GM23338 (cell line): Measurements from ENCODE around the gene CYP24A1. TPM values are rescaled to one million over a fixed set of nuclear protein-coding genes. Genes with fewer than 3 reads are reported as not detected.

Experiments
- ATAC-seq: fragments of 200-7000 bp; cut with Tn5 transposase; 3 replicates; pipeline ENCODE4 v1.9.1; 2020
- DNase-seq: peaks from one replicate; pipeline ENCODE4 v3.0.0-alpha.2; 2015; ENCODE audit warnings: low spot score
- H2AFZ ChIP-seq: fragments of 200-600 bp; sonication (generic); 2 replicates; pipeline ENCODE4 v1.8.0; 2016; ENCODE audit warnings: antibody characterized with exemption, mild to moderate bottlenecking, moderate library complexity
- H3F3A ChIP-seq: fragments of 200-600 bp; sonication (generic); replicated peaks from 2 replicates; pipeline ENCODE4 v1.8.0; 2017; ENCODE audit warnings: antibody characterized with exemption, mixed run types, low read depth
- H3K27ac ChIP-seq: fragments of 200-600 bp; sonication (generic); 2 replicates; pipeline ENCODE4 v1.6.1; 2016; ENCODE audit warnings: low read depth
- H3K27me3 ChIP-seq: fragments of 200-600 bp; sonication (generic); 2 replicates; pipeline ENCODE4 v1.8.0; 2016; ENCODE audit warnings: mild to moderate bottlenecking, mixed run types, moderate library complexity; ENCODE audit not compliant: insufficient read depth
- H3K36me3 ChIP-seq: fragments of 200-600 bp; sonication (generic); 2 replicates; pipeline ENCODE4 v1.8.0; 2016; ENCODE audit warnings: mild to moderate bottlenecking; ENCODE audit not compliant: insufficient read depth
- H3K4me1 ChIP-seq: fragments of 200-600 bp; sonication (generic); 2 replicates; pipeline ENCODE4 v1.8.0; 2016; ENCODE audit warnings: mild to moderate bottlenecking, moderate library complexity; ENCODE audit not compliant: insufficient read depth
- H3K4me2 ChIP-seq: fragments of 200-600 bp; sonication (generic); 2 replicates; pipeline ENCODE4 v1.7.1; 2017; ENCODE audit warnings: mixed run types
- H3K4me3 ChIP-seq: fragments of 200-600 bp; sonication (generic); 2 replicates; pipeline ENCODE4 v1.6.1; 2016; ENCODE audit warnings: mixed run types
- H3K79me2 ChIP-seq: fragments of 200-600 bp; sonication (generic); replicated peaks from 2 replicates; pipeline ENCODE4 v1.8.0; 2017; ENCODE audit warnings: mild to moderate bottlenecking; ENCODE audit not compliant: insufficient read depth
- H3K9me2 ChIP-seq: fragments of 200-600 bp; sonication (generic); 2 replicates; pipeline ENCODE4 v1.8.0; 2017; ENCODE audit not compliant: insufficient read depth
- H4K20me1 ChIP-seq: fragments of 200-600 bp; sonication (generic); replicated peaks from 2 replicates; pipeline ENCODE4 v1.8.0; 2017; ENCODE audit warnings: mild to moderate bottlenecking; ENCODE audit not compliant: insufficient read depth
- H3K27ac Mint-ChIP-seq: 2 replicates; pipeline ENCODE4 v1.8.0; 2020; ENCODE audit warnings: inconsistent platforms, mild to moderate bottlenecking, moderate library complexity, mixed read lengths
- H3K27me3 Mint-ChIP-seq: 3 replicates; pipeline ENCODE4 v1.8.0; 2022; ENCODE audit warnings: low read depth, mild to moderate bottlenecking, moderate library complexity, mixed read lengths, inconsistent platforms; ENCODE audit not compliant: insufficient read depth, poor library complexity
- H3K36me3 Mint-ChIP-seq: 3 replicates; pipeline ENCODE4 v1.8.0; 2021; ENCODE audit warnings: low read depth, mild to moderate bottlenecking, inconsistent platforms, moderate library complexity, mixed read lengths
- H3K4me1 Mint-ChIP-seq: 3 replicates; pipeline ENCODE4 v1.8.0; 2020; ENCODE audit warnings: mild to moderate bottlenecking, inconsistent platforms, mixed read lengths
- H3K4me3 Mint-ChIP-seq: 3 replicates; pipeline ENCODE4 v1.8.0; 2021; ENCODE audit warnings: moderate library complexity, mild to moderate bottlenecking, inconsistent platforms, mixed read lengths
- H3K9me3 Mint-ChIP-seq: 3 replicates; pipeline ENCODE4 v1.8.0; 2020; ENCODE audit warnings: moderate library complexity, mild to moderate bottlenecking, inconsistent platforms, mixed read lengths
- CTCF ChIP-seq, 2 experiments: fragments of 200-600 bp in 1 of 2; sonication (generic) in 1 of 2; conservative IDR thresholded peaks; 2 replicates each; pipeline versions ENCODE4 v1.5.1 to v1.6.1; 2016 to 2017; ENCODE audit warnings: antibody characterized with exemption in 2 of 2, low read depth in 2 of 2, mild to moderate bottlenecking in 2 of 2, moderate library complexity in 1 of 2
- ETS1 ChIP-seq: IDR thresholded peaks from 2 replicates; pipeline ENCODE4 v1.6.1; 2016; ENCODE audit warnings: antibody characterized with exemption
- EZH2 ChIP-seq: fragments of 200-600 bp; sonication (generic); IDR thresholded peaks from one replicate; pipeline ENCODE4 v1.8.0; 2017; ENCODE audit warnings: antibody characterized with exemption, mild to moderate bottlenecking, low read depth; ENCODE audit not compliant: unreplicated experiment
- EZH2phosphoT487 ChIP-seq: fragments of 200-600 bp; sonication (generic); IDR thresholded peaks from one replicate; pipeline ENCODE4 v1.8.1; 2018; ENCODE audit warnings: antibody characterized with exemption; ENCODE audit not compliant: unreplicated experiment
- JUNB ChIP-seq: IDR thresholded peaks from one replicate; pipeline ENCODE4 v1.6.1; 2016; ENCODE audit warnings: antibody characterized with exemption; ENCODE audit not compliant: unreplicated experiment
- NANOG ChIP-seq: IDR thresholded peaks from 2 replicates; pipeline ENCODE4 v1.6.1; 2016; ENCODE audit warnings: antibody characterized with exemption, borderline replicate concordance
- POLR2AphosphoS5 ChIP-seq: IDR thresholded peaks from 2 replicates; pipeline ENCODE4 v1.6.1; 2016; ENCODE audit warnings: antibody characterized with exemption, low read depth
- ZNF331 ChIP-seq: fragments of 250-450 bp; sonication (Bioruptor Pico); IDR thresholded peaks from 2 replicates; pipeline ENCODE4 v1.5.0; 2020; ENCODE audit warnings: low read depth, mild to moderate bottlenecking, moderate library complexity
- ZNF462 ChIP-seq: fragments of 250-450 bp; sonication (Bioruptor Pico); IDR thresholded peaks from 2 replicates; pipeline ENCODE4 v1.5.0; 2020; ENCODE audit warnings: mild to moderate bottlenecking, moderate library complexity
- polyA plus RNA-seq: library from polyadenylated mRNA; unstranded; fragments of >200 nt; fragmentation: Nextera tagmentation; extraction: Ambion mirVana; gene quantifications from 2 replicates; pipeline ENCODE4 v1.2.1, GENCODE V29; 2016
- total RNA-seq: library from RNA; depleted of rRNA; stranded (reverse); fragments of >200 nt; shearing (Covaris generic); gene quantifications from 2 replicates; pipeline ENCODE4 v1.2.3, GENCODE V29; 2014

The CYP24A1 gene
- total and polyA plus RNA-seq, 2 experiments from 2014 or later: 0.10 TPM; not detected in 1

GRCh38 chr20:54201268-54201846 lies 27.6 kb upstream of the CYP24A1 start (continued):
- TF ChIP-seq CTCF (conservative IDR thresholded peaks at IDR 0.05; ENCODE audit: low read depth in 2 of 2): peak in 1 of 2 experiments; percentile 39; a peak in 2 of 4 replicates
- no peak for TF ChIP-seq ETS1
- no peak for TF ChIP-seq NANOG

GRCh38 chr20:54200487-54201267 lies 26.9 kb upstream of the CYP24A1 start:
- no peak overlapping the region for H3K27ac Mint-ChIP-seq
- no peak overlapping the region for H3K4me3 Mint-ChIP-seq
- no peaks in the 10 kb centered on the region for H3K27me3 ChIP-seq
- peaks cover 6% of the 10 kb centered on the region for H3K4me1 Mint-ChIP-seq
- no peak overlapping the region for H3K4me3 ChIP-seq
- H2AFZ ChIP-seq: peak overlapping the region; percentile 47
- no peaks in the 10 kb centered on the region for H3K9me2 ChIP-seq
- no peak overlapping the region for H3K4me2 ChIP-seq
- H3K36me3 ChIP-seq: no peaks in the 10 kb centered on the region
- no peaks in the 10 kb centered on the region for H4K20me1 ChIP-seq
- H3K36me3 Mint-ChIP-seq: no peaks in the 10 kb centered on the region
- no peaks in the 10 kb centered on the region for H3K27me3 Mint-ChIP-seq
- ATAC-seq (no peak), DNase-seq (no peak)
- H3K79me2 ChIP-seq: no peaks in the 10 kb centered on the region
- H3K9me3 Mint-ChIP-seq: no peaks in the 10 kb centered on the region
- H3K4me1 ChIP-seq: no peaks in the 10 kb centered on the region
- H3F3A ChIP-seq: no peaks in the 10 kb centered on the region
- no peak overlapping the region for H3K27ac ChIP-seq
- no peak for TF ChIP-seq CTCF (conservative IDR thresholded peaks at IDR 0.05; ENCODE audit: low read depth in 2 of 2)
- no peak for TF ChIP-seq JUNB
- TF ChIP-seq EZH2phosphoT487: no peak
- TF ChIP-seq EZH2: no peak
- no peak for TF ChIP-seq ZNF331 (CRISPR knock-in tag)
- no peak for TF ChIP-seq ZNF462 (CRISPR knock-in tag)
- TF ChIP-seq POLR2AphosphoS5: no peak
